Ishikawa (cell line): ENCODE measurements around the gene UACA.

Source experiments
- CEBPB ChIP-seq: IDR thresholded peaks from 2 replicates; pipeline ENCODE4 v1.6.1; 2012
- CREB1 ChIP-seq: IDR thresholded peaks from 2 replicates; pipeline ENCODE4 v1.6.1; 2012; ENCODE audit warnings: low read depth
- EGR1 ChIP-seq: IDR thresholded peaks from 2 replicates; pipeline ENCODE4 v1.6.1; 2012
- EP300 ChIP-seq: IDR thresholded peaks from 2 replicates; pipeline ENCODE4 v1.6.1; 2012; ENCODE audit warnings: borderline replicate concordance
- FOXM1 ChIP-seq: IDR thresholded peaks from 2 replicates; pipeline ENCODE4 v1.6.1; 2012; ENCODE audit warnings: low read depth, borderline replicate concordance
- NFIC ChIP-seq: IDR thresholded peaks from 2 replicates; pipeline ENCODE4 v1.6.1; 2012
- RAD21 ChIP-seq: IDR thresholded peaks from 2 replicates; pipeline ENCODE4 v1.6.1; 2012; ENCODE audit warnings: low read depth
- TAF1 ChIP-seq: IDR thresholded peaks from 2 replicates; pipeline ENCODE4 v1.6.1; 2012; ENCODE audit warnings: low read depth, mild to moderate bottlenecking
- TCF12 ChIP-seq: IDR thresholded peaks from 2 replicates; pipeline ENCODE4 v1.6.1; 2012; ENCODE audit warnings: low read depth
- TEAD4 ChIP-seq: IDR thresholded peaks from 2 replicates; pipeline ENCODE4 v1.6.1; 2012
- YY1 ChIP-seq: IDR thresholded peaks from 2 replicates; pipeline ENCODE4 v1.6.1; 2012; ENCODE audit warnings: low read depth
- ZBTB7A ChIP-seq: IDR thresholded peaks from 2 replicates; pipeline ENCODE4 v1.6.1; 2012; ENCODE audit warnings: low read depth
- TF ChIP-seq, protein P1 (sequence below): IDR thresholded peaks from 2 replicates; pipeline ENCODE4 v1.6.1; 2012; ENCODE audit warnings: low read depth, mild to moderate bottlenecking
- TF ChIP-seq, protein P2 (sequence below): IDR thresholded peaks from 2 replicates; pipeline ENCODE4 v1.6.1; 2012
- TF ChIP-seq, protein P3 (sequence below): IDR thresholded peaks from 2 replicates; pipeline ENCODE4 v1.6.1; 2012

UACA gene

DNA sequence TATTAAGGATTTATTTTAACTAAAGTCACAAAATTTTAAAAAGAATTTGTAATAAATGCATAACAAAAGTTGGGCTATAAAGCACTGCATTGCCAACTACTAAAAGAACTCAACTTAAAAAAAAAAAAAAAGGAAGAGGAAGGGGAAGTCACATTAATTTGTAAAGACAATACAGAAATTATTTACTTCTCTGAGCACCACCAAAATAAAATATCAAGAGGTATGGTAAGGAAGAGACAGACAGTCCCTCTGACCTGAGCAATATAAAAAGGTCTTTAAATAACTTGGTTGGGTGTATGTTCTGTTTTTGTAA lies 83.5 kb downstream of the UACA start:
- TF ChIP-seq CREB1 (no peak), NFIC (no peak), TEAD4 (no peak), RAD21 (no peak), TAF1 (no peak), FOXM1 (no peak), YY1 (no peak), EGR1 (no peak), ZBTB7A (no peak), CEBPB (no peak), EP300 (no peak)
- TF ChIP-seq, protein P1, sequence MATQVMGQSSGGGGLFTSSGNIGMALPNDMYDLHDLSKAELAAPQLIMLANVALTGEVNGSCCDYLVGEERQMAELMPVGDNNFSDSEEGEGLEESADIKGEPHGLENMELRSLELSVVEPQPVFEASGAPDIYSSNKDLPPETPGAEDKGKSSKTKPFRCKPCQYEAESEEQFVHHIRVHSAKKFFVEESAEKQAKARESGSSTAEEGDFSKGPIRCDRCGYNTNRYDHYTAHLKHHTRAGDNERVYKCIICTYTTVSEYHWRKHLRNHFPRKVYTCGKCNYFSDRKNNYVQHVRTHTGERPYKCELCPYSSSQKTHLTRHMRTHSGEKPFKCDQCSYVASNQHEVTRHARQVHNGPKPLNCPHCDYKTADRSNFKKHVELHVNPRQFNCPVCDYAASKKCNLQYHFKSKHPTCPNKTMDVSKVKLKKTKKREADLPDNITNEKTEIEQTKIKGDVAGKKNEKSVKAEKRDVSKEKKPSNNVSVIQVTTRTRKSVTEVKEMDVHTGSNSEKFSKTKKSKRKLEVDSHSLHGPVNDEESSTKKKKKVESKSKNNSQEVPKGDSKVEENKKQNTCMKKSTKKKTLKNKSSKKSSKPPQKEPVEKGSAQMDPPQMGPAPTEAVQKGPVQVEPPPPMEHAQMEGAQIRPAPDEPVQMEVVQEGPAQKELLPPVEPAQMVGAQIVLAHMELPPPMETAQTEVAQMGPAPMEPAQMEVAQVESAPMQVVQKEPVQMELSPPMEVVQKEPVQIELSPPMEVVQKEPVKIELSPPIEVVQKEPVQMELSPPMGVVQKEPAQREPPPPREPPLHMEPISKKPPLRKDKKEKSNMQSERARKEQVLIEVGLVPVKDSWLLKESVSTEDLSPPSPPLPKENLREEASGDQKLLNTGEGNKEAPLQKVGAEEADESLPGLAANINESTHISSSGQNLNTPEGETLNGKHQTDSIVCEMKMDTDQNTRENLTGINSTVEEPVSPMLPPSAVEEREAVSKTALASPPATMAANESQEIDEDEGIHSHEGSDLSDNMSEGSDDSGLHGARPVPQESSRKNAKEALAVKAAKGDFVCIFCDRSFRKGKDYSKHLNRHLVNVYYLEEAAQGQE: no peak
- TF ChIP-seq, protein P2, sequence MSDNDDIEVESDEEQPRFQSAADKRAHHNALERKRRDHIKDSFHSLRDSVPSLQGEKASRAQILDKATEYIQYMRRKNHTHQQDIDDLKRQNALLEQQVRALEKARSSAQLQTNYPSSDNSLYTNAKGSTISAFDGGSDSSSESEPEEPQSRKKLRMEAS: no peak
- TF ChIP-seq, protein P3, sequence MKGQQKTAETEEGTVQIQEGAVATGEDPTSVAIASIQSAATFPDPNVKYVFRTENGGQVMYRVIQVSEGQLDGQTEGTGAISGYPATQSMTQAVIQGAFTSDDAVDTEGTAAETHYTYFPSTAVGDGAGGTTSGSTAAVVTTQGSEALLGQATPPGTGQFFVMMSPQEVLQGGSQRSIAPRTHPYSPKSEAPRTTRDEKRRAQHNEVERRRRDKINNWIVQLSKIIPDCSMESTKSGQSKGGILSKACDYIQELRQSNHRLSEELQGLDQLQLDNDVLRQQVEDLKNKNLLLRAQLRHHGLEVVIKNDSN: no peak

DNA sequence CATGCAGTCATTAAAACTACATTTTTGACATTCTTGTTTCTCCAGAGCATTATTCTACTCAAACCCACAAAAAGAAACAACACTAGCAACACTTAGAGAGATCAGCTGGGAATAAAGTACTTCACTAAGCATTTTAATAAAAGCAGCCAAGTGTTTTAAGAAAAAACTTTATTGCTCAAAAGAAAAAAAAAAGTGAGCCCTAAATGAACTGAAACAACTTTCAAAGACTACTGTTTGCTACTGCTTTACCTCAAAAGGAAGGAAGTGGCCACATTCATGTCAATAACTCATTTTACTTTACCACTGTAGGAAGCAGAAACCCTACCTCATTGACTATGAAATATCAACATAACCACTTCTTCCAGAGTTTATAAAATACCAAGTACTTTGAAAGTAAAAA lies 91.3 kb downstream of the UACA start:
- TF ChIP-seq TCF12 (no peak), TAF1 (no peak), EP300 (no peak), EGR1 (no peak), FOXM1 (no peak), CREB1 (no peak), NFIC (no peak), TEAD4 (no peak), YY1 (no peak)
- TF ChIP-seq, protein P2: no peak
- TF ChIP-seq, protein P1: no peak
- TF ChIP-seq, protein P3: no peak

- no peak for TF ChIP-seq EP300
- TF ChIP-seq RAD21: peak; percentile 34
- TF ChIP-seq, protein P2: no peak
- TF ChIP-seq NFIC: no peak
- no peak for TF ChIP-seq CEBPB
- TF ChIP-seq, protein P3: no peak
These were observed 92.7 kb downstream of the UACA start for GRCh38 chr15:70670680-70671079.

DNA sequence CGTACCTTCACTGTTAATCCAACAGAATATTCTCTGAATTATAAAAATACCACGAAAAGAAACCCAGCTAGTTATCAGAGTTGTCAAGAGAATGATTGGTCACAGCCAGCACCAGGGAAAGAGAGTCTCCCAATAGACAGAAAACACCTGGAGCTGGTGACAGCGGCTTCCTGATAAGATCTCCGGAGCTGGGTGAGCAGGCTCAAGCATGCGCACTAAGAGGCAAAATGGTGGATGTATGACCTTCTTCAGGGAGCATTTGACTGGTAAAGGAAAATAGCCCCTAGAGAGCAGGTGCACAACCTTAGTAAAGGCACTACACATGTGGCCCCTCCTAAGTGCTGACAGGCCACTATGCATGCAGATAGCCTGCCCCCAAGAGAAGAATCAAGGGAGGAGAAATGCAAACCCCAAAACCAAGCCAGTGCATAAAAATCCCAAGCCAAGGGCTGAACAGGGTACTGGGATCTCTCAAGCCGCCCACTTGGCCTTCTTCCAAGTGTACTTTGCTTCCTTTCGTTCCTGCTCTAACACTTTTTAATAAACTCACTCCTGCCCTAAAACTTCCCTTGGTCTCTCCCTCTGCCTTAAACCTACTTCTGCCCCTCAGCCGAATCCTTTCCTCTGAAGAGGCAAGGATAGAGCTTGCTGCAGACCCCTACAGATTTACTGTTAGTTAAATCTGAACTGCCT lies 93.2 kb downstream of the UACA start:
- TF ChIP-seq, protein P1: no peak
- no peak for TF ChIP-seq FOXM1
- no peak for TF ChIP-seq EGR1
- TF ChIP-seq TCF12: no peak
- no peak for TF ChIP-seq RAD21
- no peak for TF ChIP-seq TEAD4
- TF ChIP-seq YY1: no peak
- no peak for TF ChIP-seq TAF1
- TF ChIP-seq CREB1: no peak
